ENCODE results near the gene INKA1. TPM values are rescaled to one million over a fixed set of nuclear protein-coding genes. Genes with fewer than 3 reads are reported as not detected.

The INKA1 gene
- total RNA-seq, 1 donor from 2014 or later, result 5.3 TPM

DNA sequence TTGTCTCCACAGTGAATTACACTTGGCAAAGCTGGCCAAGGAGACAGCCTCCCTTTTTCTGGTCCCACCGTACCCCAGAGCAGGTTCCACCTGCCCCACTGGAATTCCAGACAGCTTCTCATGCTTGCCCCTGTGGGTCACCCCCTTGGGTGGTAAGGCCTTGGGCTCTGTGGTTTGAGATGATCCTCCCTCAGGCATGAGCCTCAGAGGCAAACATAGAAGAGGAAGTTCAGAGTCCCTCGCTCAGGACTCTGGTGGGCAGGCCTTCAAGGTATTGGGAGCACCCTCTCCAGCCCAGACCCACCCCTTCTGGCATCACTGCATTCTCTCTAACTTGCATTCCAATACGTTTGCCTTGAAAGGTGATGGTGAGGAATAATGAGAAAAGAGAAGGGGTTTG lies 28.3 kb downstream of the INKA1 start:
- Histone ChIP-seq H3K27ac (no peak overlapping the region), H3K4me1 (no peaks in the 10 kb centered on the region), H3K36me3 (no peaks in the 10 kb centered on the region), H3K9me3 (no peaks in the 10 kb centered on the region), H3K27me3 (ENCODE audit: low read depth) (no peaks in the 10 kb centered on the region), H3K4me3 (no peak overlapping the region)
- TF ChIP-seq, protein P1, sequence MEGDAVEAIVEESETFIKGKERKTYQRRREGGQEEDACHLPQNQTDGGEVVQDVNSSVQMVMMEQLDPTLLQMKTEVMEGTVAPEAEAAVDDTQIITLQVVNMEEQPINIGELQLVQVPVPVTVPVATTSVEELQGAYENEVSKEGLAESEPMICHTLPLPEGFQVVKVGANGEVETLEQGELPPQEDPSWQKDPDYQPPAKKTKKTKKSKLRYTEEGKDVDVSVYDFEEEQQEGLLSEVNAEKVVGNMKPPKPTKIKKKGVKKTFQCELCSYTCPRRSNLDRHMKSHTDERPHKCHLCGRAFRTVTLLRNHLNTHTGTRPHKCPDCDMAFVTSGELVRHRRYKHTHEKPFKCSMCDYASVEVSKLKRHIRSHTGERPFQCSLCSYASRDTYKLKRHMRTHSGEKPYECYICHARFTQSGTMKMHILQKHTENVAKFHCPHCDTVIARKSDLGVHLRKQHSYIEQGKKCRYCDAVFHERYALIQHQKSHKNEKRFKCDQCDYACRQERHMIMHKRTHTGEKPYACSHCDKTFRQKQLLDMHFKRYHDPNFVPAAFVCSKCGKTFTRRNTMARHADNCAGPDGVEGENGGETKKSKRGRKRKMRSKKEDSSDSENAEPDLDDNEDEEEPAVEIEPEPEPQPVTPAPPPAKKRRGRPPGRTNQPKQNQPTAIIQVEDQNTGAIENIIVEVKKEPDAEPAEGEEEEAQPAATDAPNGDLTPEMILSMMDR (IDR thresholded peaks at IDR 0.05), result no peak
- intact Hi-C loops (cut with DNase I), result no loop called here
- ATAC-seq (no peak), DNase-seq (no peak)

DNA sequence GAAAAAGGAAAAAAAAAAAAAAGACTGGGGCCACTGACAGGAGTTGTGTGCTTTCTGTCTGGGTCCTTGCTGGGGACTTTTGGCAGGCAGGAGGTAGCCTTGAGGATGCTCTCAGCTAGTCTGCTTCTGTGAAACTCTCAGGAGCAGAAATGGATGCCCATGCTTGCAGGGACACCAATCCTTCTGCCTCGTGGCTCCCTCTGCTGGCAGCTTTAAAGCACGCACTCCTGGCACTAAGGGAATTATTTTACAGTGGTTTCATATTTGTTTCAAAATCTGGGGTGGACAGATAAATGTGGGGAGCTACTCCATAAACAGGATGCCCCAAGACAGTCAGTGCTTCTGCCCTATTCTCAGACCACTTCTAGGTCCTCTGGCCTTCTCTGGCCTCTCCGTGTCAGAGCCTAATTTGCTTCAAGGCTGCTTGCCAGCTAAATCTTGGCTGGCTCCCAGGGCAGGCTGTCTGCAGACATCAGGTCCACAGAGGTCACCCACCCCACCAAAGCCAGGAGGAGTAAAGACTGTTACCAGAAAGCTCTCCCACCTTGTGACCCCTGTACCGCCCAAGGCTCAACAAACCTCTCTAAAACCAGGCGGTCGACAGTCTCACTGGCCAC lies 36.2 kb downstream of the INKA1 start:
- peak; percentile 87 to 89 for ATAC-seq
- DNase-seq, result peak; percentile 84
- intact Hi-C loops (cut with DNase I), result no loop called here
- Histone ChIP-seq H3K4me1 (peaks cover 10% of the 10 kb centered on the region), H3K4me3 (no peak overlapping the region), H3K9me3 (no peaks in the 10 kb centered on the region), H3K27ac (peak overlapping the region; percentile 48), H3K36me3 (no peaks in the 10 kb centered on the region), H3K27me3 (ENCODE audit: low read depth) (no peaks in the 10 kb centered on the region)
- TF ChIP-seq, protein P1 (IDR thresholded peaks at IDR 0.05), result peak; percentile 90

DNA sequence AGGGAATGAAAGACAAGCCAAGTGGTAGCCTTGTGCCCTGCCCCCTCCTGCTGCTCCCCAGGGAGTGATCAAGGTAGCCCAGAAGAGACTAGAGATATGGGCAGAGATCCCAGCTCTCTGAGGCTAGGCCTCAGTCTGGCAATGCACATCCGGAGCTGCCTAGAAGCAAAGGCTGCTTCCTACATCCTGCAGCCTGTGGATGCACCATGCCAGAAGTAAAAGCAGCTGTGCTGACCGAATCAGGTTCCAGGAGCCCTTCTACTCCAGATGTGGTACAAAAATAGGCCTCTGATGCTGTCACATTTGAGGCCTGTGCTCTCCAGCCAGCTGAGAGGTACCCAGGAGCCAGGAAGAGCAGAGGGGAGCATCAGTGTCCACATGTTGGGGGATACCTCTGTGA lies 37.3 kb downstream of the INKA1 start:
- H3K36me3 ChIP-seq, result no peaks in the 10 kb centered on the region
- H3K27me3 ChIP-seq (ENCODE audit: low read depth), result no peaks in the 10 kb centered on the region
- TF ChIP-seq, protein P1 (IDR thresholded peaks at IDR 0.05), result no peak
- peaks cover 10% of the 10 kb centered on the region for H3K4me1 ChIP-seq
- H3K4me3 ChIP-seq, result no peak overlapping the region
- ATAC-seq (no peak), DNase-seq (no peak)
- H3K9me3 ChIP-seq, result no peaks in the 10 kb centered on the region
- H3K27ac ChIP-seq, result peak overlapping the region; percentile 38
- intact Hi-C loops (cut with DNase I), result no loop called here

DNA sequence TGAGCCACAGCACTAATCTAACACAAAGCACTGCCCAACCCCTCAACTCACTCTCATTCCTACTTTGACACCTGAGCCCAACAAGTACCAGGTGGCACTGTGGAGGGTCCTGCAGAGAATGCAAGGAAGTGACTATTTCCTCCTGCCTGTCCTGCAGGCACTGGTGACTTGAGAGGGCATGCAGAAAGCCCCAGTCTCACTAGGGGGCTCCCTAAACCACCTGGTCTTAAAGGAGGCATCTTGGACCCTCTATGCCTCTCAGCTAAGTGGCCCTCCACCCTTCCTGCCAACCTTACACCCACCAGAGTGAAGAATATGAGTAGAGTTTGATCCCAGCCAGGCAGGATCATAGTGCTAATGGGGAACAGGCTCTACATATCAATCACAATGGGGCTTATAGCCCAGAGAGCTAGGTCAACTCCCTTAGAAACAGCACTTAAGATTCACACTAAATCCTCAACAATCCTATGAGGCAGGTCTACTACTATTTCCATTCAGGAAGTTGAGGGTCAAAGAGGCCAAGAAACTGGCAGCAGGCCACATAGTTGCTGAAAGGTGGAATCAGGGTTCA lies 38.1 kb downstream of the INKA1 start:
- ATAC-seq (no peak), DNase-seq (no peak)
- no peak overlapping the region for H3K27ac ChIP-seq
- H3K9me3 ChIP-seq, result no peaks in the 10 kb centered on the region
- no peak overlapping the region for H3K4me3 ChIP-seq
- intact Hi-C loops (cut with DNase I), result no loop called here
- TF ChIP-seq, protein P1 (IDR thresholded peaks at IDR 0.05), result peak; percentile 22
- peaks cover 10% of the 10 kb centered on the region for H3K4me1 ChIP-seq
- no peaks in the 10 kb centered on the region for H3K27me3 ChIP-seq (ENCODE audit: low read depth)
- no peaks in the 10 kb centered on the region for H3K36me3 ChIP-seq

DNA sequence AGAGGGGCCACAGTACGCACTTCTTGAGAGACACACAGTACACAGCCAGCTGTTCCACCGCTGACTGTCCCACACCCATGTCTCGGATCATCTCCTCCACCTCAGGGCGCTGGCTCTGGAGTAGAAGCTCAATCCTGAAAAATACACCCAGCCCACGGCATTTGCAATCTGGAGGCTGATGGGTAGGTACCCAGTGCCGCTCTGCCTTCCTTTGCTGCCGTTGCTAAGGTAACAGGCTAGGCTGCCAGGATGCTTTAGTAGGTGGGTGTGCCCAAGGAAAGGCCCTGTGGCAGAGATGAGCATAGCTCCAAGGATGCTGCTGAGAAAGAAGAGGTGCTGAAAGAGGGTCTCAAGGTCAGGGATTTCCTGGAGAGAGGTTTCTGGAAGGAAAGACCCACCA lies 38.7 kb downstream of the INKA1 start:
- DNase-seq (no peak), ATAC-seq (no peak)
- Histone ChIP-seq H3K27ac (no peak overlapping the region), H3K4me3 (no peak overlapping the region), H3K36me3 (no peaks in the 10 kb centered on the region), H3K9me3 (no peaks in the 10 kb centered on the region), H3K27me3 (ENCODE audit: low read depth) (no peaks in the 10 kb centered on the region), H3K4me1 (peaks cover 10% of the 10 kb centered on the region)
- intact Hi-C loops (cut with DNase I), result no loop called here
- TF ChIP-seq, protein P1 (IDR thresholded peaks at IDR 0.05), result no peak
